ENCODE measurements around the gene SUCLG2. TPM values are rescaled to one million over a fixed set of nuclear protein-coding genes. Genes with fewer than 3 reads are reported as not detected.

Gene SUCLG2
- total and polyA plus RNA-seq, 2 of the 4 experiments (the other 2 are of a cell fraction): 26.8 to 34.6 TPM

- intact Hi-C loops (cut with micrococcal nuclease): no loop called here
- ATAC-seq (ENCODE audit: low read depth) (peak; percentile 88), DNase-seq (peak; percentile 91)
- Histone ChIP-seq H2BK20ac (ENCODE audit: low read depth, low read length) (0 out of 2 replicates have a peak overlapping the region, but pooled peaks have one; percentile 23), H3K27ac (ENCODE audit: insufficient read depth, low read length) (no peak overlapping the region), H3K79me1 (ENCODE audit: low read depth in 1 of 2, low read length in 2 of 2) (peaks cover 8 to 15% of the 10 kb centered on the region in 2 experiments), H4K20me1 (ENCODE audit: insufficient read depth, low read length) (no peaks in the 10 kb centered on the region; the same call in 1 of the 2 replicates), H2BK5ac (ENCODE audit: low read depth, low read length, poor library complexity, severe bottlenecking) (no peak overlapping the region), H3K14ac (replicated peaks; ENCODE audit: low read depth, low read length) (no peak overlapping the region), H3K18ac (ENCODE audit: low read depth, low read length) (no peak overlapping the region), H4K8ac (ENCODE audit: low read depth in 2 of 2, low read length in 2 of 2) (no peak overlapping the region), H3K4me2 (ENCODE audit: low read depth, low read length) (no peak overlapping the region), H3K9ac (ENCODE audit: low read depth, low read length) (no peak overlapping the region), H2AFZ (replicated peaks; ENCODE audit: low read length, poor library complexity) (no peak overlapping the region), H2BK15ac (ENCODE audit: low read depth, low read length) (no peak overlapping the region), H3K4me1 (ENCODE audit: control insufficient read depth, insufficient read depth, low read length) (peaks cover 4% of the 10 kb centered on the region; the same call in 1 of the 2 replicates), H3K9me1 (ENCODE audit: insufficient read depth, low read length) (no peaks in the 10 kb centered on the region), H3K23ac (ENCODE audit: low read depth, low read length) (no peak overlapping the region), H2BK120ac (ENCODE audit: low read depth, low read length) (no peak overlapping the region), H2AK9ac (replicated peaks; ENCODE audit: low read depth, low read length, poor library complexity) (no peak overlapping the region), H2AK5ac (ENCODE audit: low read depth, low read length) (no peak overlapping the region), H4K5ac (ENCODE audit: low read depth, low read length) (no peak overlapping the region), H3K4ac (ENCODE audit: low read depth, low read length) (no peak overlapping the region), H3K56ac (ENCODE audit: extremely low read depth, insufficient read depth, low read length) (no peak overlapping the region), H3K36me3 (ENCODE audit: control insufficient read depth, insufficient read depth, low read length) (peaks cover 9% of the 10 kb centered on the region), H3K27me3 (ENCODE audit: control insufficient read depth, insufficient read depth, low read length) (no peaks in the 10 kb centered on the region), H3K4me3 (ENCODE audit: insufficient read depth, low read depth, low read length) (no peak overlapping the region), H3K9me3 (ENCODE audit: control insufficient read depth, insufficient read depth, low read length) (no peaks in the 10 kb centered on the region), H4K91ac (ENCODE audit: insufficient read depth, low read depth, low read length) (no peak overlapping the region)
- ChIA-PET POLR2A (ENCODE audit: unreplicated experiment) (no interaction called here), CTCF (no interaction called here)
- in situ Hi-C loops (cut with MboI; ENCODE audit: low sequenced_read_pairs): no loop called here
- no CpG with 5 or more reads among the region's 2 CpGs for WGBS, 2 experiments (ENCODE audit: extremely low coverage in 2 of 2, insufficient read length in 1 of 2)
- no TSS peak for BruUV-seq (replicated peaks)
- no peak for TF ChIP-seq MAFK (IDR thresholded peaks at IDR 0.05; ENCODE audit: low read depth, low read length)
- TF ChIP-seq RFX5 (IDR thresholded peaks at IDR 0.05; ENCODE audit: low read depth, low read length): no peak
- no peak for TF ChIP-seq CEBPB (IDR thresholded peaks at IDR 0.05; ENCODE audit: low read depth, low read length)
- no peak for TF ChIP-seq FOS (IDR thresholded peaks at IDR 0.05; ENCODE audit: low read depth, low read length)
- dilution Hi-C loops (cut with HindIII; ENCODE audit: low sequenced_read_pairs, unreplicated experiment): no loop called here
Observed at GRCh38 chr3:67526246-67526645, 128.2 kb downstream of the SUCLG2 start.

Data from IMR-90 (cell line).